C4-2B (cell line): ENCODE measurements around the gene EIF4E2.

Experiments
- CTCF ChIP-seq: fragments of 450-650 bp; conservative IDR thresholded peaks from 2 replicates; pipeline ENCODE4 v1.5.1; 2017; ENCODE audit warnings: mild to moderate bottlenecking
- ZFX ChIP-seq: fragments of 450-650 bp; IDR thresholded peaks from 2 replicates; pipeline ENCODE4 v1.6.1; 2017

GRCh38 chr2:232506709-232507108 lies 43.8 kb upstream of the EIF4E2 start:
- no peak for TF ChIP-seq CTCF
- no peak for TF ChIP-seq ZFX
